IPS-18a (cell line): ENCODE measurements around the gene STX17.

Source experiments
- H3K27ac ChIP-seq: one replicate; pipeline ENCODE4 v1.5.1; 2013; ENCODE audit warnings: low read length
- H3K27me3 ChIP-seq: one replicate; pipeline ENCODE4 v1.6.1; 2013; ENCODE audit warnings: mild to moderate bottlenecking, low read length; ENCODE audit not compliant: control insufficient read depth, insufficient read depth
- H3K36me3 ChIP-seq: one replicate; pipeline ENCODE4 v1.6.1; 2013; ENCODE audit warnings: low read depth, low read length; ENCODE audit not compliant: control insufficient read depth
- H3K4me1 ChIP-seq: one replicate; pipeline ENCODE4 v1.6.1; 2013; ENCODE audit warnings: low read depth, low read length; ENCODE audit not compliant: control insufficient read depth
- H3K4me3 ChIP-seq: one replicate; pipeline ENCODE4 v1.5.1; 2013; ENCODE audit warnings: low read length
- H3K9ac ChIP-seq: one replicate; pipeline ENCODE4 v1.6.1; 2013; ENCODE audit warnings: mild to moderate bottlenecking, low read length, moderate library complexity
- H3K9me3 ChIP-seq: one replicate; pipeline ENCODE4 v1.6.1; 2013; ENCODE audit warnings: low read depth, low read length; ENCODE audit not compliant: control insufficient read depth

Gene STX17

DNA sequence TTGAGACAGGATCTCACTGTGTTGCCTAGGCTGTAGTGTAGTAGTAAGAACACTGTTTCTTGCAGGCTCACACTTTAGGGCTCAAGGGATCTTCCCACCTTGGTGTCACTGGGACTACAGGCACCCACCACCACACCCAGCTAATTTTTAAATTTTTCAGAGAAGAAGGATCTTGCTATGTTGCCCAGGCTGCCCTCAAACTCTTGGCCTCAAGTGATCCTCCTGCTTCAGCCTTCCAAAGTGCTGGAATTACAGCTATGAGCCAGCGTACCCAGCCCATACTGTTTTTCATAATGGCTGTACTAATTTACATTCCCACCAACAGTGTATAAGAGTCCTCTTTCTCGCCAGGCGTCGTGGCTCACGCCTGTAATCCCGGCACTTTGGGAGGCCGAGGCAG is 5.1 kb downstream of the STX17 start:
- no peak overlapping the region for H3K9ac ChIP-seq
- H3K4me3 ChIP-seq, result no peak overlapping the region
- H3K27me3 ChIP-seq, result peaks cover 3% of the 10 kb centered on the region
- no peaks in the 10 kb centered on the region for H3K36me3 ChIP-seq
- peaks cover 5% of the 10 kb centered on the region for H3K4me1 ChIP-seq
- no peaks in the 10 kb centered on the region for H3K9me3 ChIP-seq
- H3K27ac ChIP-seq, result no peak overlapping the region

DNA sequence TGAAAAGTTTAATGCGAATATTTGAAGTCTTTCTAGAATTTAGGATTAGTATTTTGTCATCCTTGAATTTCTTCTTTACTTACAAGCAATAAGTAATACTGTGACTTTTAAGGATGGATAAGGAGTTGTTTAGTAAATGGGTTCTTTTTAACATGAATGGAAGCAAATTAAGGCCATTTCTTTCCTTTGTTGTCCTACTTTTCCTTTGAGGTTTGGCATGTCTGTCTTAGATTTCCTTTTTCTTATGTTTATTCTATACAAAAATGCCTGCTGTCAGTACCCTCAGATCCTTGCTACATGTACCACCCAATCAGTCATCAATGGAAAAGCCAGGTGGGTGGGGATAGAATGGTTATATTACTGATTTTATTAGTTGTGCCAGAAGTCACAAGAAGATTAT is 10.2 kb downstream of the STX17 start:
- Histone ChIP-seq H3K9me3 (no peaks in the 10 kb centered on the region), H3K27me3 (no peaks in the 10 kb centered on the region), H3K9ac (no peak overlapping the region), H3K4me3 (no peak overlapping the region), H3K36me3 (no peaks in the 10 kb centered on the region), H3K4me1 (peaks cover 13% of the 10 kb centered on the region), H3K27ac (no peak overlapping the region)

DNA sequence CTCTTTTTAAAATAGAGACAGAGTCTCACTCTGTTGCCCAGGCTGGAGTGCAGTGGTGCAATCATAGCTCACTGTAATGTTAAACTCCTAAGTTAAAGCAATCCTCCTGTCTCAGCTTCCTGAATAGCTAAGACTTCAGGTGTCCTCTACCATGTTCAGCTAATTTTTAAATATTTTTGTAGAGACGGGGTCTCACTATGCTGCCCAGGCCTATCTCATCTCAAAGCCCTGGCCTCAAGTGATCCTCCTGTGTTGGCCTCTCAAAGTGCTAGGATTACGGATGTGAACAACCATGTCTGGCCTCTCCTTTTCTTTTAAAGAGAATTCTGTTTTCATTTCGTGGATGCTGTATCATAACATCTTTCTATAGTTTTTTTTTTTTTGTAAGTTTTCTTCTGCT is 11.7 kb downstream of the STX17 start:
- H3K9me3 ChIP-seq, result no peaks in the 10 kb centered on the region

DNA sequence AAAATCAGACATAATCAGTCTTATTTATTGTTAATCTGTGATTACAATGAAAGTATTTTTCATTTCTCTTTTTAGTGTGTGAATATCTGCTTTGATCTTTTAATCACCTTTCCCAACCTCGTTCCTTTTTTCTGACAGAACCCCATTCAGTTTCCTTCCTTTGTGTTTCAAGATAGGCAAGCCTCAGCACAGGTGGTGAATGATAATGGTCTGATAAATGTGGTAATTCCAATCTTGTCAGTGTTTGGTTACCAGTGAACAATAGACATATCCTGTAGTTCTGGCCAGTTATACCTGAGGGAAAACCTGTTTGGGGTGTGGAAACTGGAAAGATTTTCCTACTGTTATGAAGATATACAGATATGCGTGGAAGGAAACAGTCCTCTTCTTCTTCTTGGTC is 13.5 kb downstream of the STX17 start:
- Histone ChIP-seq H3K36me3 (peaks cover 3% of the 10 kb centered on the region), H3K27ac (no peak overlapping the region), H3K27me3 (no peaks in the 10 kb centered on the region), H3K9ac (no peak overlapping the region), H3K4me3 (no peak overlapping the region), H3K4me1 (peaks cover 13% of the 10 kb centered on the region), H3K9me3 (no peaks in the 10 kb centered on the region)

More for the DNA sequence above, 11.7 kb downstream of the STX17 start:
- Histone ChIP-seq H3K4me3 (no peak overlapping the region), H3K27ac (no peak overlapping the region), H3K4me1 (peaks cover 13% of the 10 kb centered on the region), H3K36me3 (peaks cover 3% of the 10 kb centered on the region), H3K27me3 (no peaks in the 10 kb centered on the region), H3K9ac (no peak overlapping the region)

DNA sequence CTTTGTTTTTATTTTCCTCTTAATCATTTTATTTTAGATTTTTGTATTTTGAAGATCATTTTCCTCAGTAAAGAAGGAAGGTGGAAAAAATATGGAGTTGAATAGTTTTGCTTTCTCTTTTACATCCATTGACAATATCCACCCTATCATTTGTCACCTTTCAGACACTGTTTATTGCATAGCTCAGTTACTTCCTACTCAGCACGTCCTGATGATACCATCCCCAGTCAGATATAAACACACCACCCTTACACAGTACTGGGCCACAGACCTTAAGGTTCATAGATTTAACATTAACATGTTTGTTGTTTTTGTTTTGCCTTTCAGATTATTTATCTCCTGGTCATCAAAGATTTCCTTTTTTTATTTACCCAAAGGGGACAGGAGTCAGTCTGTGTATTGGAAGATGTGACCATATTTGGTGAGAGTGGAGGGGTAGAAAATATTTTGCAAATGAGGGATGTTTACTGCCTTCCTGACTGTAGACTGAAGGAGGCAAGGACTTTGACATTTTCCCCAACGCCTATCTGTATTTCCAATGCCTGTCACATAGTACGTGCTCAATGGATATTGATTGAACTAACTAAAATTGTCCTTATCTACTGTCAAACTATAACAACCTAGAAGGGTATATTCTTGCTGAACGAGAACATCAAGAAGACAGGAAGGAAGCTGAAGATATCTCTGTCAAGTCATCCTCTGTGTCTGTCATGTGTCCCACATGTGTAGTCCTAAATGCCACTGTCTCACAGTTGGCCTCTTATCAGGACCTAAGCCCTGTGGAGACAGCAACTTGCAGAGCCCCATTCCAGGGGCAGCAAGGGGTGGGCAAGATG is 15.6 kb downstream of the STX17 start:
- Histone ChIP-seq H3K4me3 (no peak overlapping the region), H3K9me3 (no peaks in the 10 kb centered on the region), H3K4me1 (peaks cover 8% of the 10 kb centered on the region), H3K36me3 (peaks cover 3% of the 10 kb centered on the region), H3K9ac (no peak overlapping the region), H3K27ac (no peak overlapping the region), H3K27me3 (no peaks in the 10 kb centered on the region)

DNA sequence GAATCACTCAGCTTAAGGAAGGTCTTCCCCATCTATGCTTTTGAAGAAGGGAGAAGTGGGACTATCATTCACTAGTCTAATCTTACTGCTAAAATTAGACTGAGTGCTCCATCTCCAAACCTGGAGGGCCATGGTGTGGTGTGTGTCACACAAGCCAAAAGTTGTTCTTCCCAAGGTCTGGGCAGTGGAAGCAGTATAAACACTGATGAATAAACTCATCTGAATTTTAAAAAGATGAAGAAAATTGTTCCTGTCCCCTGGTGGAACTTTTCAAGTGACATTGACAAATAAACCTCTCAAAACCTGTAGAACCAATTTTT is 16.2 kb downstream of the STX17 start:
- H3K4me3 ChIP-seq, result no peak overlapping the region
- H3K9ac ChIP-seq, result no peak overlapping the region
- no peaks in the 10 kb centered on the region for H3K27me3 ChIP-seq
- H3K27ac ChIP-seq, result no peak overlapping the region
- peaks cover 3% of the 10 kb centered on the region for H3K36me3 ChIP-seq
- H3K4me1 ChIP-seq, result peaks cover 8% of the 10 kb centered on the region
- no peaks in the 10 kb centered on the region for H3K9me3 ChIP-seq

DNA sequence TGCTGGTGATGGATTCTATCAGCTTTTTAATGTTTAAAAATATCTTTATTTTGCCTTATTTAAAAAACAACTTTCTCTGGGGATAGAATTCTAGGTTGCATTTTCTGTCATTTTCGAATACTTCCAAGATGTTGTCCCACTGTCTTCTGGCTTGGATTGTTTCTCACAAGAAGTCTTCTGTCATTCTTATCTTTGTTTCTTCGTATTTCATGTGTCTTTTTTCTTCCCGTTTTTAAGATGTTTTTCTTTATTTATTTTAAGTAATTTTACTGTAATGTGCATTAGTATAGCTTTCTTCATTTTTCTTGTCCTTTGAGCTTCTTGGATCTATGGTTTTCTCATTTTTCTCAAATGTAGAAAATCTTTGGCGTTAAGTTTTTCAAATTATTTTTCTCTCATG is 19.1 kb downstream of the STX17 start:
- Histone ChIP-seq H3K4me1 (no peaks in the 10 kb centered on the region), H3K9ac (no peak overlapping the region), H3K9me3 (no peaks in the 10 kb centered on the region), H3K36me3 (peaks cover 3% of the 10 kb centered on the region), H3K4me3 (no peak overlapping the region), H3K27ac (no peak overlapping the region), H3K27me3 (no peaks in the 10 kb centered on the region)

DNA sequence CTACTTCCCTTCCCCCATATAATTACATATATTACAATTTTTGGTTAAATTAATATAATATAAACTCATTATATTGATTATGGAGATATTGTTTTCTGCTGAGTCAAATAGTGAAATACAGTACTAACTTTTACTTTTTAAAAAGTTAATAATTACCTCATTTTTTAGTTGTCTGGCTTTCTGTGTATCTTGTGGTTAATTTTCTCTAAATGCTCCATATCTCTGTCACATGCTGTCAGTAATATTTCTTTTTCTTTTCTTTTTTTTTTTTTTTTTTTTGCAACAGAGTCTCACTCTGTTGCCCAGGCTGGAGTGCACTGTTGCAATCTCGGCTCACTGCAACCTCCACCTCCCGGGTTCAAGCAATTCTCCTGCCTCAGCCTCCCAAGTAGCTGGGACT is 23.2 kb downstream of the STX17 start:
- Histone ChIP-seq H3K36me3 (no peaks in the 10 kb centered on the region), H3K27ac (no peak overlapping the region), H3K4me3 (no peak overlapping the region), H3K9ac (no peak overlapping the region), H3K9me3 (no peaks in the 10 kb centered on the region), H3K4me1 (no peaks in the 10 kb centered on the region), H3K27me3 (no peaks in the 10 kb centered on the region)

DNA sequence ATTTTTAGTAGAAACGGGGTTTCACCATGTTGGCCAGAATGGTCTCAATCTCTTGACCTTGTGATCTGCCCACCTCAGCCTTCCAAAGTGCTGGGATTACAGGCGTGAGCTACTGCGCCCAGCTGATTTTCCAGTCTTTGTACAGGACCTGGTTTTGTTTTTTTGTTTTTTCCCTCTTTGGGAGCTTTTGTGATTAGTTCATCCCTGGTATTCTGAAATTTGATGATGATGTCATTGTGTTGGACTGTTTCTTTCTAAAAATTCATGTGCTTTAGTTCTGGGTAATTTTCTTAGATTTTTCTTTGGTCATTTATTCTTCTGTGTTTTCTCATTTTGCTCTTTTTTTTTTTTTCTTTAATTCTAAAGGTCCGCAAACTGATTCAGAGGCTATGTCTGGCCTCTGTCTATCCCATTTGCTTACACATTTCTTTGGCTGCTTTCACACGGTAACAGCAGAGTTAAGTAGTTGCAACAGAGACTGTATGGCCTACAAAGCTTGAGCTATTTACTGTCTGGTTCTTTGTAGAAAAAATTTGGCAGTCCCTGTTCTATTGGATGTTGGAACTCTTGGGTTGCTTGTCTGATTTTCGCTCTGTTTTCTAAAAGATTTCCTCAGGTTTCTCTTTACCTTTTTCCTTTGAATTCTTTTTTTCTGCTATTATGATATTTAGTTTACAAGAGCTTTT is 24.8 kb downstream of the STX17 start:
- Histone ChIP-seq H3K9me3 (no peaks in the 10 kb centered on the region), H3K4me1 (no peaks in the 10 kb centered on the region), H3K36me3 (no peaks in the 10 kb centered on the region), H3K4me3 (no peak overlapping the region), H3K27me3 (no peaks in the 10 kb centered on the region), H3K27ac (no peak overlapping the region), H3K9ac (no peak overlapping the region)

DNA sequence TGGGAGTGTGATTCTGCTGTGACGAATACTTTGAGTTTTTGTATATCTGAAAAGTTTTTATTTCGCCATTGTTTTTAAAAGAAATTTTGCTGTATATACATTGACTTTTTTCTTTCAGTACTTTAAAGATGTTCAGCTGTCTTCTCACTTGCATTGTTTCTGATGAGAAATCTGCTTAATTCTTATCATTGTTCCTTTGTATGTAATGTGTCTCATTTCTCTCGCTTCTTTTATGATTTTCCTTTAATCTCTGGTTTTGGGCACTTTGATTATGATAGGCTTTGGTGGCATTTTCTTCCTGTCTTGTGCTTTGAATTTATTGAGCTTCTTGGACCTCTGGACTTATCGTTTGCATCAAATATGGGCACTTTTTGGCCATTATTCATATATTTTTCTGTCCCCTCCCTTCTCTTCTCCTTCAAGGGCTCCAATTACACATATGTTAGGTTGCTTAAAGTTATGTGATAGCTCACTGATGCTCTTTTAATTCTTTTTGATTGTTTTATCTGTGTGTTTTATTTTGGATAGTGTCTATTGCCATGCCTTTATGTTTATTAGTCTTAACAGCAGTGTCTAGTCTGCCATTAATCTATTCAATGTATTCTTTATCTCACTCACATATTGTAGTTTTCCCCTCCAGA is 30.6 kb downstream of the STX17 start:
- no peak overlapping the region for H3K9ac ChIP-seq
- H3K36me3 ChIP-seq, result no peaks in the 10 kb centered on the region
- no peak overlapping the region for H3K4me3 ChIP-seq
- no peak overlapping the region for H3K27ac ChIP-seq
- H3K27me3 ChIP-seq, result no peaks in the 10 kb centered on the region
- no peaks in the 10 kb centered on the region for H3K9me3 ChIP-seq
- H3K4me1 ChIP-seq, result no peaks in the 10 kb centered on the region

DNA sequence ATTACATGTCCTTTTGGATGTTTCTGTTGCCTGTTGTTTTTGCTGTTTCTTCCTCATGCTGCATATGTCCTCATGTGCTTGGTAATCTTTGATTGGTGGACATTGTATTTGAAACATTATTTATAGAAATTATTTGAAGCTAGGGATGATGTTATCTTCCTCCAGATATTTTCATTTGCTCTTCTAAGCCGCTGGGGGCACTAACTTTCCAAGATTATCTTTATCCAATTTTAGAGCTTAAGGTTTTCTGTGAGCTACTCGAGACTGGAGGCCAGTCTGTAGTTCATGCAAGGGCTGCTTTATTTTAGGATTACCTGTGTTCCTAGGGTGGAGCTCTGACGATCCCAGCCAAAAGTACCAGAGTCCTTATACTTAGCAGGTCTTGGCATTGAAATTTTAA is 40.9 kb downstream of the STX17 start:
- no peaks in the 10 kb centered on the region for H3K9me3 ChIP-seq
- no peak overlapping the region for H3K27ac ChIP-seq
- H3K27me3 ChIP-seq, result no peaks in the 10 kb centered on the region
- H3K4me3 ChIP-seq, result no peak overlapping the region
- H3K4me1 ChIP-seq, result no peaks in the 10 kb centered on the region
- no peak overlapping the region for H3K9ac ChIP-seq
- H3K36me3 ChIP-seq, result no peaks in the 10 kb centered on the region
